HEK293T (cell line): Measurements from ENCODE around the gene ILK.

Source experiments
- CTCF ChIA-PET: fragments of 350-600 bp; formaldehyde crosslinking; extraction: SDS; loops from one replicate; lab custom pipeline; 2021; ENCODE audit warnings: antibody characterized with exemption, inconsistent platforms; lab: Yijun Ruan, JAX
- POLR2A ChIA-PET: fragments of 350-600 bp; formaldehyde crosslinking; extraction: SDS; loops from one replicate; lab custom pipeline; 2020; ENCODE audit warnings: antibody characterized with exemption, inconsistent platforms; lab: Yijun Ruan, JAX
- DNase-seq: peaks from one replicate; pipeline ENCODE4 v3.0.0; 2012; ENCODE audit warnings: mixed read lengths; ENCODE audit errors: extremely low spot score
- ARNT ChIP-seq: fragments of 450-650 bp; IDR thresholded peaks from 2 replicates; pipeline ENCODE4 v1.6.1; 2017; ENCODE audit warnings: mild to moderate bottlenecking
- BHLHE40 ChIP-seq: fragments of 450-650 bp; IDR thresholded peaks from 2 replicates; pipeline ENCODE4 v1.6.1; 2016; ENCODE audit warnings: mild to moderate bottlenecking, moderate library complexity, borderline replicate concordance
- CTBP1 ChIP-seq: fragments of 450-650 bp; IDR thresholded peaks from 2 replicates; pipeline ENCODE4 v1.6.1; 2016; ENCODE audit warnings: borderline replicate concordance
- ELF4 ChIP-seq: fragments of 450-650 bp; IDR thresholded peaks from 2 replicates; pipeline ENCODE4 v1.6.1; 2017; ENCODE audit warnings: antibody characterized with exemption
- FOXA1 ChIP-seq: fragments of 450-650 bp; IDR thresholded peaks from 2 replicates; pipeline ENCODE4 v1.6.1; 2016; ENCODE audit warnings: mild to moderate bottlenecking
- FOXK2 ChIP-seq: fragments of 450-650 bp; IDR thresholded peaks from 2 replicates; pipeline ENCODE4 v1.6.1; 2016; ENCODE audit warnings: mild to moderate bottlenecking
- FOXM1 ChIP-seq: fragments of 450-650 bp; IDR thresholded peaks from 2 replicates; pipeline ENCODE4 v1.6.1; 2017; ENCODE audit warnings: mild to moderate bottlenecking, borderline replicate concordance
- HDGF ChIP-seq: fragments of 450-650 bp; IDR thresholded peaks from 2 replicates; pipeline ENCODE4 v1.6.1; 2017; ENCODE audit warnings: antibody characterized with exemption, borderline replicate concordance
- L3MBTL2 ChIP-seq: fragments of 450-650 bp; conservative IDR thresholded peaks from 2 replicates; pipeline ENCODE4 v1.6.1; 2016; ENCODE audit warnings: mild to moderate bottlenecking
- LEF1 ChIP-seq: fragments of 450-650 bp; IDR thresholded peaks from 2 replicates; pipeline ENCODE4 v1.6.1; 2017; ENCODE audit warnings: mild to moderate bottlenecking, borderline replicate concordance
- NFRKB ChIP-seq: fragments of 450-650 bp; IDR thresholded peaks from 2 replicates; pipeline ENCODE4 v1.6.1; 2016; ENCODE audit warnings: mild to moderate bottlenecking, moderate library complexity
- PKNOX1 ChIP-seq: fragments of 450-650 bp; IDR thresholded peaks from 2 replicates; pipeline ENCODE4 v1.6.1; 2016
- SP1 ChIP-seq: fragments of 450-650 bp; IDR thresholded peaks from 2 replicates; pipeline ENCODE4 v1.6.1; 2017
- SUZ12 ChIP-seq: fragments of 450-650 bp; IDR thresholded peaks from 2 replicates; pipeline ENCODE4 v1.6.1; 2016; ENCODE audit warnings: mild to moderate bottlenecking
- TARDBP ChIP-seq: fragments of 450-650 bp; IDR thresholded peaks from 2 replicates; pipeline ENCODE4 v1.6.1; 2016
- ZNF384 ChIP-seq: fragments of 450-650 bp; IDR thresholded peaks from 2 replicates; pipeline ENCODE4 v1.6.1; 2016

The ILK gene

GRCh38 chr11:6653656-6654055, 50.1 kb downstream of the ILK start:
- CTCF ChIA-PET, result no interaction called here
- no peak for DNase-seq
- TF ChIP-seq TARDBP, result no peak
- no peak for TF ChIP-seq SUZ12
- no peak for TF ChIP-seq HDGF
- no peak for TF ChIP-seq FOXK2
- TF ChIP-seq NFRKB, result no peak
- no peak for TF ChIP-seq SP1
- no peak for TF ChIP-seq L3MBTL2
- no peak for TF ChIP-seq BHLHE40
- no peak for TF ChIP-seq ARNT
- no peak for TF ChIP-seq FOXM1
- TF ChIP-seq ZNF384, result no peak
- no peak for TF ChIP-seq PKNOX1
- TF ChIP-seq FOXA1, result no peak
- TF ChIP-seq ELF4, result no peak
- no peak for TF ChIP-seq CTBP1
- TF ChIP-seq LEF1, result no peak
- POLR2A ChIA-PET, result interaction anchor here (1.2 to 1.3 kb wide), 2 partner anchors 27 to 29 kb away, joined by 3 to 4 read pairs; partner anchors contain the start of gene MRPL17

- TF ChIP-seq ZNF384 (no peak), SUZ12 (no peak), ELF4 (no peak)
- CTCF ChIA-PET, result no interaction called here
- POLR2A ChIA-PET, result interaction anchor here (1.2 kb wide), 1 partner anchor 26 kb away, joined by 3 read pairs; no protein-coding TSS in a partner anchor
- DNase-seq, result no peak
Measured at GRCh38 chr11:6654281-6655019, 50.9 kb downstream of the ILK start.

- POLR2A ChIA-PET, result no interaction called here
- CTCF ChIA-PET, result no interaction called here
- TF ChIP-seq SP1 (no peak), CTBP1 (no peak), PKNOX1 (no peak), ZNF384 (no peak), BHLHE40 (no peak), L3MBTL2 (no peak), TARDBP (no peak), HDGF (no peak), LEF1 (no peak), ELF4 (no peak), FOXK2 (no peak), FOXM1 (no peak), ARNT (no peak)
- DNase-seq, result no peak
Measured at GRCh38 chr11:6655020-6655789, 51.6 kb downstream of the ILK start.

- ChIA-PET CTCF (interaction anchor here (1.2 kb wide), 1 partner anchor 12 kb away, joined by 5 read pairs; no protein-coding TSS in a partner anchor), POLR2A (no interaction called here)
- TF ChIP-seq CTBP1 (no peak), FOXM1 (no peak), NFRKB (no peak), BHLHE40 (no peak), LEF1 (no peak), TARDBP (no peak), FOXA1 (no peak), ZNF384 (no peak), PKNOX1 (no peak), HDGF (no peak), ELF4 (no peak), FOXK2 (no peak), L3MBTL2 (no peak), ARNT (no peak), SUZ12 (no peak)
- peak; percentile 35 for DNase-seq
Measured at GRCh38 chr11:6655790-6656583, 52.4 kb downstream of the ILK start, which contains the start of gene DCHS1. Gene DCHS1, minus strand, starts transcription at chr11:6655809. Its CDS starts 14,196 bp downstream, at chr11:6641613.

GRCh38 chr11:6656584-6656915, 53.0 kb downstream of the ILK start:
- CTCF ChIA-PET, result interaction anchor here (1.2 kb wide), 1 partner anchor 11 kb away, joined by 5 read pairs; no protein-coding TSS in a partner anchor
- TF ChIP-seq PKNOX1 (no peak), SP1 (no peak), NFRKB (no peak), CTBP1 (no peak), SUZ12 (no peak), HDGF (no peak), BHLHE40 (no peak), L3MBTL2 (no peak), FOXM1 (no peak), LEF1 (no peak), TARDBP (no peak)
- DNase-seq, result no peak
- POLR2A ChIA-PET, result no interaction called here
